GM19468 (cell line): ENCODE measurements around the gene SYT13.

Source experiments
- ATAC-seq: cut with Tn5 transposase; IDR thresholded peaks from one replicate; pipeline ENCODE4 v1.9.1; 2021; ENCODE audit warnings: mild to moderate bottlenecking, moderate library complexity, moderate number of reproducible peaks; ENCODE audit not compliant: unreplicated experiment; ENCODE audit errors: extremely low read depth

The SYT13 gene

GRCh38 chr11:45279645-45280044 lies 6.5 kb downstream of the SYT13 start:
- no peak for ATAC-seq

- no peak for ATAC-seq
These were observed 7.4 kb downstream of the SYT13 start for GRCh38 chr11:45278714-45279113.

GRCh38 chr11:45275828-45276227 lies 10.3 kb downstream of the SYT13 start:
- no peak for ATAC-seq

GRCh38 chr11:45274206-45274605 lies 11.9 kb downstream of the SYT13 start:
- ATAC-seq = no peak

GRCh38 chr11:45273509-45273908 lies 12.6 kb downstream of the SYT13 start:
- ATAC-seq = no peak

GRCh38 chr11:45272701-45273100 lies 13.4 kb downstream of the SYT13 start:
- no peak for ATAC-seq

GRCh38 chr11:45270946-45271716 lies 15.0 kb downstream of the SYT13 start:
- no peak for ATAC-seq

DNA sequence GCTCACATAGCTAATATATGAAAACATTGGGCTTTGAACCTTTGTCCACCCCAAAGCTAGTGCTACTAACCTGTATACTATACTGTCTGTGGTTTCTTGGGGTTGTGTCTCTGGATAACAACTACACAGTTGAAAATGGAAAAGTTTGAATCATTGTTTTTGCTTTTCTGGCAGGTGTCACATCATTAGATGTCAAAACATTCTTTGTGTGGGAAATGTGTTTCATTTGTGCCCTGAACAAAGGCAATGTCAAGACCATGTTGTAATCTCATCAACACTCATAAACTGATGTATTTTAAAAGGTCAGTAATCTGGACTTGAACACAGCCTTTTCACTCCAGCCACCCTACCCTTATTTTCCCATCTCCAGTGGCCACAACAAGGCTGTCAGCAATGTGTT lies 16.5 kb downstream of the SYT13 start:
- ATAC-seq = no peak

- no peak for ATAC-seq
These were observed 18.4 kb downstream of the SYT13 start for GRCh38 chr11:45267652-45268299.

DNA sequence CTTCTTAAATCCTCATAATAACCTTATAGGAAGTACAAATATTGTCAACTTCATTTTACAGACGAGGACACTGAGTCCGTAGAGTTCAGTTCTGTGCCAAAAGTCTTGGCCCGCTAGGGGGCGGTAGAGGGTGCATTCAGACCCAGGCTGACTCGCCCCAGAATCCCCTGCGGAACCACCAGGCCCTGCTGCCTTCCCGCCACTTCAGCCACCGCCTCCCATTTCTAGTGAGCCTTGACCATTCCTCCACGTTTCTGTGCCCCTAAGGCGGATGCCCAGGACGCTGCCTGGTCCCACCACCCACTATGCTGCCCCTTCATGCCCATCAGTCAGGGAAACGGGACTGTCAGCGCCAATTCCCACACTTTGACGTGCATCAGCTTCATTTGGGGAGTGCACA lies 19.1 kb downstream of the SYT13 start:
- no peak for ATAC-seq

- ATAC-seq = no peak
These were observed 19.5 kb downstream of the SYT13 start for GRCh38 chr11:45266676-45267020.

DNA sequence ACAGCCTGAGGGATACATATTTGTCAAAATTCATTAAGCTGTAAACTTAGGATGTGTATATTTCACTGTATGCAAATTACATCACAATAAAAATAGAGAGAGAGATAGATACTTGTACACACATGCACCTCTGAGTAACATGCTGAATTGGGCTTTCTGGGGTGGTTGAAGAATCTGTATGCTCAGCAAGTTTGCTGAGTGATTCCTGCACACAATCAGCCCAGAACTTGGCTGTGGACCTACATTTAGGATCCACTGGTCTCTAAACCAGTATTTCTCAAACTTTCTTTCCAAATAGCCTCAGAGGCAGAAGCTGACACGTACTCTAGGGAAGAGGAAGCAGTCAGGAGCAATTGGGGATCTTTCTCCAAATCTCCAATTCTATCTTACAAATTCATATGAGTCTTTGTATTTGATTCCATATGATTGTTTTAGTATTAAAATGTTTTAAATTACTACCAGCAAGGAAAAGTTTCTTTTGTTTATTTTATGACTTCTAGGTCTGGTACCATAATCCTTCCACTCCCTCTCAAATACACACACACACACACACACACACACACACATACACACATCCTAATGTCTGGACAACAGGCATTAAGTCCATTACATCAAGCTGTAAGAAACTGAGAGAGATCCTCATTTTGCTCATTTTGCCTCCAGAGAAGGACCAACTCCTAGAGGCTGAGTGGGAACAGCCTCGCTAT lies 20.0 kb downstream of the SYT13 start:
- ATAC-seq = no peak

- no peak for ATAC-seq
These were observed 21.2 kb downstream of the SYT13 start for GRCh38 chr11:45264839-45265515.

DNA sequence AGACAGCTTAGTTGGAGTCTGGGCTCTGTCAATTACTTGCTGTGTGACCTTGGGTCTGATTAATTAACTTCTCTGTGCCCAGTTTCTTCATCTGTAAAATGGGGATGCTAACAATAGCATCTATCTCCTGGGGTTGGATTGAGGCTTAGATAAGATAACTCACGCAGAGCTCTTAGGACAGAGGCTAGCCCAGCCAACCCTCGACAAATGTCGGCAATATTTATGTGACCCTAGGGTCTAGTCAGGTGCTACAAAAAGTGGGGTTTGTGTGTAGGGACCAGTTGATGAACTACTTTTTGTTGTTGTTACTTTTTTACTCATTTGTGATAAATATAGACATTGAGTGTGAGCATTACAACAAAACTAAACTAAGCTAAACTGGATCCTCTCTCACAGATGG lies 22.4 kb downstream of the SYT13 start:
- no peak for ATAC-seq

DNA sequence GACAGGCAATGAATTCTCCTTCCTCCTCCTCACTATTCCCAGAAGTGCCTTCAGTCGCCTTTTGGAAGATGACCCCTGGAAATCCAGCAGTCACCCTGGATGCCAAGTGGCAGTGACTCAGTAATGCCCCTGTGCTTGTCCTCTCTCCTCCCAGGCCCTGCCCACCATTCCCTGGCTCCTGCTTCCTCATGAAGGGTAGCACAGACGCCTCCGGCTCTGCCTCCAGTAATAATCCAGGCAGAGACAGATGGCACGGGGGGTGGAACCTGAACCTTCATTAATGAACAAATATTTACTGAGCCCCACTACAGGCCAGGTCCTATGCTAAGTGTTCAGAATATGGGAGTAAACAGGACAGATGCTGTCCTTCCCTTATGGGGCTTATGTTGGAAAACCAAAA lies 23.2 kb downstream of the SYT13 start:
- no peak for ATAC-seq

DNA sequence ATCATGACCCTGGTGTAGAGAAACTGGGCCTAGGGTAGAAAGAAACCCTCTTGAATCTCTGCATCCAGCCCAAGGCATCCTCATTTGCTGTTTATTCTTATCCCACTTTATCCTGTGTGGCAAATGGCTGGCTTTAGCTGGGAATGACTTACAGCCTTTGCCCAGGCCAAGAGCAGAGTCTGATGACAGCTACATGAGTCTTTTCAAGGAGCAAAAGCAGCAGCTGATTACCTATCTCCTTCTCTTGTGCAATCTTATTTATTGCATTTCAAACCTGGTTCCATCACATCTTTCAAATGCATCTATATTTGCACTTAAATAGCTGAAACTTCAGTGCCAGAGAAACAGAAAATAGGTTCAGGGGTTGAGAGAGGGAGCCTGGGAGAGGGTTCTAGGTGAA lies 26.1 kb downstream of the SYT13 start:
- no peak for ATAC-seq

- no peak for ATAC-seq
These were observed 26.5 kb downstream of the SYT13 start for GRCh38 chr11:45259592-45259991.

GRCh38 chr11:45258982-45259530 lies 27.1 kb downstream of the SYT13 start:
- no peak for ATAC-seq

- no peak for ATAC-seq
These were observed 32.1 kb downstream of the SYT13 start for GRCh38 chr11:45254070-45254469.

DNA sequence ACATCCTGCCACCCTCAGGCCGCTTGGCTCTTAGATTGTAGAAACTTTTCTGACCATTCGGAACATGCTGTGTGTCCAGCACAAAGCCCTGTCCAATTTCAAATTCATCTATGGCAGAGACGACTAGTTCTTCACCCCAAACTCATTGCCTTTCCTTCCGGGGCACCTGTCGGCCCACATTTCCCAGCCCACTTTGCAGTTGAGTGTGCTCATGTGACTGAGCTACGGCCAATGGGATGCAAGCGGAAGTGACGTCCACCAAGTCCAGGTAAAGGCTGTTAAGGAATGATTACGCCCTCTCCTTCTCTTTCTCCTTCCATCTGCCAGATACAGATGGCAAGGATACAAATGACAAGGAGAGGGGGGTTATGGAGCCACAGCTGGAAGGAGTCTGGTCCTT lies 32.5 kb downstream of the SYT13 start:
- ATAC-seq = no peak

GRCh38 chr11:45252877-45253276 lies 33.3 kb downstream of the SYT13 start:
- no peak for ATAC-seq
